Measurements from ENCODE around the gene EFNB2. TPM values are rescaled to one million over a fixed set of nuclear protein-coding genes. Genes with fewer than 3 reads are reported as not detected.
A peak's percentile ranks its signal among the peaks of the same experiment; 100 is the strongest.

The EFNB2 gene
- total and polyA plus RNA-seq, 5 donors = 9.6 to 19.4 (median 13.6) TPM

GRCh38 chr13:106566641-106567473, 31.4 kb upstream of the EFNB2 start:
- no peaks in the 10 kb centered on the region for H3K9me3 ChIP-seq (ENCODE audit: control insufficient read depth, low read length)
- intact Hi-C loops (cut with DNase I) = no loop called here
- H3K27ac ChIP-seq (ENCODE audit: low read length) = peak overlapping the region; percentile 96
- ATAC-seq = peak; percentile 68 to 75
- H3K4me3 ChIP-seq (ENCODE audit: low read length) = peak overlapping the region; percentile 85
- peaks cover 2% of the 10 kb centered on the region for H3K4me1 ChIP-seq (ENCODE audit: control insufficient read depth, insufficient read depth, low read length)
- H3K27me3 ChIP-seq (ENCODE audit: control insufficient read depth, insufficient read depth) = no peaks in the 10 kb centered on the region
- WGBS = 1% methylated on average over 34 of the region's 34 CpGs
- peak; percentile 79 to 86 (median 86) for DNase-seq

DNA sequence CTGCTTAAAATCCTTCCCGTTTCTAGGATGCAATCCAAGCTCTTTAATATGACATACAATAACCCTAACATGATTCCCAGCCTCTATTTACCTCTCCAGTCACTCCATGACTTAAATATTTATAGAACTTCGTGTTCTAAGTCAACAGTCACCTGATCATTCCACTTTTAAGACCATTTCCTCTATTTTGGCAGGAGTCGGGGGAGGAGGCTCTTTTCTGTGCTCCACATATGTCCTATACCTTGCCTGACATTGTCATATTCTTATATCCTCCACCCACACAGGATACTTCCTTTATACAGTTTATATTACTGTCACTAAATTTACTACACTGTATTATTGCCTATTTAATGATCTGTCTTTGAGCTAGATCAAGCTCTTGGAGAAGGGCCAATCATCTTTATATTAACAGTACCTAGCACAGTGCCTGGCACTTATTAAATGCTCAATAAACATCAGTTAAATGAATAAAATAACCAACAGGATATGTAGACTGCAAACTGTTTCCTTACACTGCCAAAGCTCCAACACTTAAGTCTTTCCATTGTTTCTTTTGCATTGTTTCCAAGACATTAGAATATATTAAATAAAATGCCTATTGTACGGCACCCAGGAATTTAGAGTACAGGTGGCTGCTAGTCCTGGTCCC, 29.8 kb upstream of the EFNB2 start:
- ATAC-seq = no peak
- intact Hi-C loops (cut with DNase I) = no loop called here
- H3K27ac ChIP-seq (ENCODE audit: low read length) = no peak overlapping the region
- H3K9me3 ChIP-seq (ENCODE audit: control insufficient read depth, low read length) = no peaks in the 10 kb centered on the region
- peak overlapping the region; percentile 85 for H3K4me3 ChIP-seq (ENCODE audit: low read length)
- H3K27me3 ChIP-seq (ENCODE audit: control insufficient read depth, insufficient read depth) = no peaks in the 10 kb centered on the region
- peaks cover 2% of the 10 kb centered on the region for H3K4me1 ChIP-seq (ENCODE audit: control insufficient read depth, insufficient read depth, low read length)
- no peak for DNase-seq
- WGBS = 44% methylated on average over 4 of the region's 4 CpGs

DNA sequence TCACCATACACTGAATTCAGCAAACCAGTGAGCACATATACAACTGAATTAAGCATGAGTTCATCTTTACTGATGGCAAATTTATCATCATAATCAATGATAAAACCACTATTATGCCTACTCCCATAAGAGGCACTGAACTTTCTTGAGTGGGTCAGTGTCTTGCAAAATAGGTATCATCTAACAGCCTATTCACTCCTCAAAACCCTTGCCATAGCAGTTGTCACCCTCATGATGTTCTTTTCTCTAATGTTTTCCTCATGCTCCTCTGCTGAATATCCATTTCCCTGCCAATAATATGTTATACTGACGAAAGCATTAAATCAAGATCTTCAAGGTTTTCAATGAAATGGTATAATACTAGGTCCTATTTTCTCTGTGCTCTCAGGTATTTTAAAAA, 26.8 kb upstream of the EFNB2 start:
- Histone ChIP-seq H3K9me3 (ENCODE audit: control insufficient read depth, low read length) (no peaks in the 10 kb centered on the region), H3K4me3 (ENCODE audit: low read length) (no peak overlapping the region), H3K27me3 (ENCODE audit: control insufficient read depth, insufficient read depth) (no peaks in the 10 kb centered on the region), H3K4me1 (ENCODE audit: control insufficient read depth, insufficient read depth, low read length) (peaks cover 2% of the 10 kb centered on the region), H3K27ac (ENCODE audit: low read length) (no peak overlapping the region)
- ATAC-seq = no peak
- WGBS = 77% methylated on average over 1 of the region's 1 CpG
- intact Hi-C loops (cut with DNase I) = no loop called here
- DNase-seq = no peak

DNA sequence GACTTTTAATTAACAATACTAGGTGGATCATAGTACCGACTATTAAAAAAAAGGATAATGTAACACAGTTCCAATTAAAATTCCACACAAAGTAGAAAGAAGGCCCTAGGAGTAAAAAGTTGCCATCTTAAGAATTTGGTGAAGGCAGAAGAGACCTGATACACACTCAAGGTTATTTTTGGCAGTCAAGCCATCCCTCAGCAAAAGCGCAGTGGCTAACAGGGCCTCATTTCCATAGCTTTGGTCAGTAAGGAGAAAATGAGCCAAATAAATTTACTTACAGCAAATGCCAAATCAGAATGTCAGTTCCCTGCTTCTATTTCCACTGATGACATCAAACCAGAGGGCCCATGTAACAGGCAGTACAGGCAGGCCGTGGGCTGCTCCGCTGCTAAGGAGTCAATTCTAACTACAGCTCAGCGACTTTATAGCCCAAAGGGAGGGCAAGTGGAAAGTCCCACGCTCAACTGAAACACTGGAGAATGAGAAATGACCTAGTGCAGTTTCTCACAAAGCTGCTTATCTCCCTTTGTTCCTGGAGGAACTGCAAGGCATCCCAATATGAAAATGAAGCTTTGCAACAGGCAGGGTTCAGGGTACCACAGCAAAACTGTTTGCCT, 26.2 kb upstream of the EFNB2 start:
- H3K4me1 ChIP-seq (ENCODE audit: control insufficient read depth, insufficient read depth, low read length) = peaks cover 2% of the 10 kb centered on the region
- intact Hi-C loops (cut with DNase I) = no loop called here
- no peak overlapping the region for H3K4me3 ChIP-seq (ENCODE audit: low read length)
- WGBS = 31% methylated on average over 6 of the region's 6 CpGs
- ATAC-seq (peak; percentile 80 to 94), DNase-seq (peak in 2 of 3 donors; percentile 47 to 51)
- no peaks in the 10 kb centered on the region for H3K9me3 ChIP-seq (ENCODE audit: control insufficient read depth, low read length)
- no peaks in the 10 kb centered on the region for H3K27me3 ChIP-seq (ENCODE audit: control insufficient read depth, insufficient read depth)
- peak overlapping the region; percentile 72 for H3K27ac ChIP-seq (ENCODE audit: low read length)

GRCh38 chr13:106560821-106561220, 25.4 kb upstream of the EFNB2 start:
- DNase-seq = no peak
- 47% methylated on average over 1 of the region's 1 CpG for WGBS
- Histone ChIP-seq H3K9me3 (ENCODE audit: control insufficient read depth, low read length) (no peaks in the 10 kb centered on the region), H3K4me3 (ENCODE audit: low read length) (no peak overlapping the region), H3K4me1 (ENCODE audit: control insufficient read depth, insufficient read depth, low read length) (peaks cover 2% of the 10 kb centered on the region), H3K27ac (ENCODE audit: low read length) (no peak overlapping the region), H3K27me3 (ENCODE audit: control insufficient read depth, insufficient read depth) (no peaks in the 10 kb centered on the region)
- intact Hi-C loops (cut with DNase I) = no loop called here
- no peak for ATAC-seq

DNA sequence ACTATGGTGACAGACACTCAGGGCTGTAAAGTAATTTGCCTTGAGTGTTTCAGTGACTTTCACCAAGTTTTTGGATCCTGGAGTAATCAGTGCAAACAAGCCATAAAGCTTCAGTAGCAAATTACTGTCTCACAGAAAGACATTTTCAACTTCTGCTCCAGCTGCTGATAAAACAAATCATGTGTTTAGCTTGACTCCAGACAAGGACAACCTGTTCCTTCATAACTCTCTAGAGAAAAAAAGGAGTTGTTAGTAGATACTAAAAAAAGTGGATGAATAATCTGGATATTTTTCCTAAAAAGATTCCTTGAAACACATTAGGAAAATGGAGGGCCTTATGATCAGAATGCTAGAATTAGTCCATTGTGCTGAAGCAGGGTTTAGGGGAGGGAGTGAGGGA, 23.1 kb upstream of the EFNB2 start:
- Histone ChIP-seq H3K27me3 (ENCODE audit: control insufficient read depth, insufficient read depth) (no peaks in the 10 kb centered on the region), H3K27ac (ENCODE audit: low read length) (no peak overlapping the region), H3K4me1 (ENCODE audit: control insufficient read depth, insufficient read depth, low read length) (peaks cover 2% of the 10 kb centered on the region), H3K9me3 (ENCODE audit: control insufficient read depth, low read length) (no peaks in the 10 kb centered on the region), H3K4me3 (ENCODE audit: low read length) (no peak overlapping the region)
- ATAC-seq (no peak), DNase-seq (no peak)
- intact Hi-C loops (cut with DNase I) = no loop called here

DNA sequence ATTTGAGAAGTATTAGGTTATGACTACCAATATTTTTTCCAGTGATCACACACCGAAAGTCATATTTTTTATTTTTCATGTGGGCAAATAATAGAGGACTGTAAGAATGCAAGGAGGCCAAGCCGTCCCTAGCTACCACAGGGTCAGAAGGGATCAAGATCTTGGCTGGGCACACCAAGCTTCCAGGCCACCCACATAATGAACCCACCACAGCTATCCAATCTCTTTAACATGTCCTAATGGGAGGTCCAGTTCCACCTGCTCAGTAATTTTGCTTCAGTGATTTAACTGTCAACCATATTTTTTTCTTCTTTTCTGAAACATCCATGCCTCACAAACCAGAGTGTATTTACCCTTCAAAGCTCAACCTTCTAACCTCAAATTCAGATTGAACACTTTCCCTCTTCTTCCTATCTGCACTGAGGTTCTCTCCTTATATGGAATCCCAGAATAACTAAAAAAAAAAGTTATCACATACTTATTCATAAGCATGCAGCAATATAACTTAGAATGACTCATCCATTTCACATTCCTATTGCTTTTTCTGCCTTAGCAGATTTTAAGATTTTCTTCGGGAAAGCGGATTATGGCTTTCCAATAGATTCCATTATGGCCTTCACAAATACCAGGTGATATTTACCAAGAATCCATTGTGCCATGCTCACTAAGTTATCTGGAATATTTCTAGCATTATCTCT, 20.3 kb upstream of the EFNB2 start:
- peaks cover 2% of the 10 kb centered on the region for H3K4me1 ChIP-seq (ENCODE audit: control insufficient read depth, insufficient read depth, low read length)

DNA sequence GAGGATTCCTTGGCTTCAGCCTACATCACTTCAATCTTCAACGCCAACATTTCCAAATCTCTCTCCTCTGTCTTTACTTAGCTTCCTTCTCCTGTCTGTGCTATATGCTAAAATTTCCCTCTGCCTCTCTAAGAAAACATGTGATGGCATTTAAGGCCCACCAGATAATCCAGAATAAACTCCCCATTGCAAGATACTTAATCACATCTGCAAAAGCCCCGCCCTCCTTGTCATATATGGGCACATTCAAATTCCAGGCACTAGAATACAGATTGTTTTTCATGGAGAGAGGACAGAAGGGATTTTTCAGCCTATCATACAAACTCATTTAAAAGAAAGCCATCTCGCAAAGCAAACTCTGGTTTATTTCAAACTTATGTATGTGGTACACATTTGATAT, 16.3 kb upstream of the EFNB2 start:
- 90% methylated on average over 3 of the region's 3 CpGs for WGBS
- Histone ChIP-seq H3K27me3 (ENCODE audit: control insufficient read depth, insufficient read depth) (no peaks in the 10 kb centered on the region), H3K4me3 (ENCODE audit: low read length) (no peak overlapping the region), H3K9me3 (ENCODE audit: control insufficient read depth, low read length) (no peaks in the 10 kb centered on the region), H3K27ac (ENCODE audit: low read length) (no peak overlapping the region), H3K4me1 (ENCODE audit: control insufficient read depth, insufficient read depth, low read length) (peaks cover 6% of the 10 kb centered on the region)
- DNase-seq (no peak), ATAC-seq (peak in 1 of 2 donors; percentile 22)
- intact Hi-C loops (cut with DNase I) = no loop called here

More for the DNA sequence above, 20.3 kb upstream of the EFNB2 start:
- intact Hi-C loops (cut with DNase I) = no loop called here
- H3K27ac ChIP-seq (ENCODE audit: low read length) = no peak overlapping the region
- no peaks in the 10 kb centered on the region for H3K27me3 ChIP-seq (ENCODE audit: control insufficient read depth, insufficient read depth)
- WGBS = 91% methylated on average over 4 of the region's 4 CpGs
- DNase-seq = no peak
- no peak for ATAC-seq
- H3K4me3 ChIP-seq (ENCODE audit: low read length) = no peak overlapping the region
- no peaks in the 10 kb centered on the region for H3K9me3 ChIP-seq (ENCODE audit: control insufficient read depth, low read length)

GRCh38 chr13:106551350-106551749, 15.9 kb upstream of the EFNB2 start:
- H3K4me3 ChIP-seq (ENCODE audit: low read length) = no peak overlapping the region
- intact Hi-C loops (cut with DNase I) = no loop called here
- 98% methylated on average over 1 of the region's 1 CpG for WGBS
- no peak overlapping the region for H3K27ac ChIP-seq (ENCODE audit: low read length)
- no peaks in the 10 kb centered on the region for H3K9me3 ChIP-seq (ENCODE audit: control insufficient read depth, low read length)
- H3K4me1 ChIP-seq (ENCODE audit: control insufficient read depth, insufficient read depth, low read length) = peaks cover 6% of the 10 kb centered on the region
- ATAC-seq (peak in 1 of 2 donors; percentile 4), DNase-seq (no peak)
- no peaks in the 10 kb centered on the region for H3K27me3 ChIP-seq (ENCODE audit: control insufficient read depth, insufficient read depth)

GRCh38 chr13:106550570-106551135, 15.2 kb upstream of the EFNB2 start:
- H3K9me3 ChIP-seq (ENCODE audit: control insufficient read depth, low read length) = no peaks in the 10 kb centered on the region
- DNase-seq (peak in 2 of 3 donors; percentile 49 to 60), ATAC-seq (peak; percentile 85 to 93)
- H3K27me3 ChIP-seq (ENCODE audit: control insufficient read depth, insufficient read depth) = no peaks in the 10 kb centered on the region
- intact Hi-C loops (cut with DNase I) = no loop called here
- no peak overlapping the region for H3K27ac ChIP-seq (ENCODE audit: low read length)
- no peak overlapping the region for H3K4me3 ChIP-seq (ENCODE audit: low read length)
- peaks cover 5% of the 10 kb centered on the region for H3K4me1 ChIP-seq (ENCODE audit: control insufficient read depth, insufficient read depth, low read length)
- 44% methylated on average over 4 of the region's 4 CpGs for WGBS
